Keratinocyte (primary cell): ENCODE data around the gene ATP8B1. TPM values are rescaled to one million over a fixed set of nuclear protein-coding genes. Genes with fewer than 3 reads are reported as not detected.

Experiments used
- DNase-seq: peaks from one replicate; pipeline ENCODE4 v3.0.0-alpha.2; 2011; ENCODE audit warnings: low read depth, missing footprints, low spot score
- FAIRE-seq: peaks from 2 replicates; lab custom pipeline; 2011; peaks lifted over from hg19 to GRCh38; lab: Jason Lieb, UNC
- H2AFZ ChIP-seq: 2 replicates; pipeline ENCODE4 v1.6.0; 2012; ENCODE audit warnings: low read length, control low read depth, inconsistent platforms; ENCODE audit not compliant: control insufficient read depth
- H3K27ac ChIP-seq: 2 replicates; pipeline ENCODE4 v1.5.1; 2011; ENCODE audit warnings: low read length; ENCODE audit not compliant: control insufficient read depth, insufficient read depth
- H3K27me3 ChIP-seq: 3 replicates; pipeline ENCODE4 v1.6.0; 2011; ENCODE audit warnings: low read length; ENCODE audit not compliant: control insufficient read depth, insufficient read depth; ENCODE audit errors: extremely low read depth
- H3K36me3 ChIP-seq, 2 experiments: 2 replicates in 1 of 2; 3 replicates in 1 of 2; pipeline ENCODE4 v1.5.1; 2011; ENCODE audit warnings: low read length in 2 of 2, mild to moderate bottlenecking in 1 of 2; ENCODE audit not compliant: control insufficient read depth in 2 of 2, insufficient read depth in 2 of 2; ENCODE audit errors: extremely low read depth in 1 of 2
- H3K4me1 ChIP-seq: 3 replicates; pipeline ENCODE4 v1.5.1; 2011; ENCODE audit warnings: low read length; ENCODE audit not compliant: control insufficient read depth, insufficient read depth; ENCODE audit errors: extremely low read depth
- H3K4me2 ChIP-seq: 3 replicates; pipeline ENCODE4 v1.6.0; 2011; ENCODE audit warnings: low read depth, low read length; ENCODE audit not compliant: control insufficient read depth, insufficient read depth; ENCODE audit errors: extremely low read depth
- H3K4me3 ChIP-seq, 3 experiments: fragments of 200-600 bp in 1 of 3; sonication (generic) in 1 of 3; 2 replicates in 2 of 3; 3 replicates in 1 of 3; pipeline ENCODE4 v1.5.1; 2011 to 2016; ENCODE audit warnings: low read length in 3 of 3, mild to moderate bottlenecking in 3 of 3, control low read depth in 2 of 3, inconsistent platforms in 1 of 3, low read depth in 1 of 3, mixed read lengths in 1 of 3, mixed run types in 1 of 3, moderate library complexity in 1 of 3; ENCODE audit not compliant: control insufficient read depth in 2 of 3, insufficient read depth in 2 of 3; ENCODE audit errors: extremely low read depth in 1 of 3
- H3K79me2 ChIP-seq: 2 replicates; pipeline ENCODE4 v1.6.0; 2012; ENCODE audit warnings: low read length; ENCODE audit not compliant: control insufficient read depth, insufficient read depth
- H3K9ac ChIP-seq: 3 replicates; pipeline ENCODE4 v1.6.0; 2011; ENCODE audit warnings: low read length; ENCODE audit not compliant: control insufficient read depth, insufficient read depth; ENCODE audit errors: extremely low read depth
- H3K9me1 ChIP-seq: 3 replicates; pipeline ENCODE4 v1.6.0; 2011; ENCODE audit warnings: low read length; ENCODE audit not compliant: control insufficient read depth, insufficient read depth; ENCODE audit errors: extremely low read depth
- H3K9me3 ChIP-seq: 2 replicates; pipeline ENCODE4 v1.5.1; 2012; ENCODE audit warnings: low read depth, low read length; ENCODE audit not compliant: control insufficient read depth
- H4K20me1 ChIP-seq: 3 replicates; pipeline ENCODE4 v1.6.0; 2011; ENCODE audit warnings: low read length; ENCODE audit not compliant: control insufficient read depth, insufficient read depth; ENCODE audit errors: extremely low read depth
- CTCF ChIP-seq, 3 experiments: IDR thresholded peaks in 1 of 3; conservative IDR thresholded peaks in 1 of 3; optimal IDR thresholded peaks in 1 of 3; 2 replicates in 2 of 3; 3 replicates in 1 of 3; pipeline versions ENCODE3 to v1.5.1; 2011; ENCODE audit warnings: low read length in 3 of 3, mild to moderate bottlenecking in 3 of 3, moderate library complexity in 2 of 3, control low read depth in 1 of 3, inconsistent platforms in 1 of 3; ENCODE audit not compliant: insufficient read depth in 2 of 3; ENCODE audit errors: extremely low read depth in 1 of 3
- EZH2 ChIP-seq: IDR thresholded peaks from one replicate; pipeline ENCODE4 v1.6.1; 2012; ENCODE audit warnings: inconsistent platforms, mild to moderate bottlenecking, low read length, moderate library complexity
- dilution Hi-C: fragments of 300-500 bp; cut with MboI; formaldehyde crosslinking; loops from one replicate; pipeline ENCODE4 v1.7.0; 2020; ENCODE audit warnings: low sequenced_read_pairs; ENCODE audit not compliant: extremely low pct_ligation_motif_present
- polyA plus RNA-seq, 5 experiments: library from polyadenylated mRNA; depleted of rRNA in 3 of 5; stranded (reverse) in 3 of 5; stranded (forward) in 1 of 5; unstranded in 1 of 5; fragments of >200 nt; gene quantifications; 1 replicate in 1 of 5; 2 replicates in 3 of 5; 3 replicates in 1 of 5; pipeline versions ENCODE4 v1.2.1 to v1.2.3, GENCODE V29; 2011 to 2012; ENCODE audit warnings: missing spikeins in 2 of 5, low read depth in 1 of 5, low replicate concordance in 1 of 5

The ATP8B1 gene
- polyA plus RNA-seq, 1 donor (not counting 4 experiments of a cell fraction or from before 2014, with no cell fraction given), result 20.4 TPM

DNA sequence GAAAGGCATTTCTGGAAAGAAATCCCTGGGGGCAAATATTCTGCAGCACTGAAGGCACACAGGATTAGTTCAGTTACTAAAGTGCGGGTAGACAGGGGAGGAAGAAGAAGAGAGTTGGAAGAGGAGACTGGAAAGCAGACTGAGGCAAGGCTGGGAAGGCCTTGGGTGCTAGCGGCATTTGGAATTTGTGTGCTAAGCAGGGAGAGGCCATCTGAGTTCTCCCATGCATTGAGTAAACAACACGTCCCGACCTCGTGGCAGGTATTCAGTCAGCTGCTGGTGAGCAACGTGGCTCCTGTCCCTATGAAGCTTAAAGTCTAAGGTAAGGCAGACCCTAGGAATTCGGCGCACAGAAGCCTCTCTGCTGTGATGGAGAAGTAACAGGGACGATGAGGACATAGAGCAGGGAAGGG, 30.7 kb downstream of the ATP8B1 start:
- H3K27ac ChIP-seq, result peak overlapping the region; percentile 93
- H4K20me1 ChIP-seq, result no peaks in the 10 kb centered on the region
- H3K9me3 ChIP-seq, result no peaks in the 10 kb centered on the region
- peaks cover 14% of the 10 kb centered on the region for H3K79me2 ChIP-seq
- peak overlapping the region; percentile 42 for H3K9ac ChIP-seq
- H3K4me3 ChIP-seq, result no peak overlapping the region
- H3K27me3 ChIP-seq, result no peaks in the 10 kb centered on the region
- peak overlapping the region; percentile 95 for H3K4me2 ChIP-seq
- peaks cover 34% of the 10 kb centered on the region for H3K4me1 ChIP-seq
- dilution Hi-C loops, result no loop called here
- H2AFZ ChIP-seq, result no peak overlapping the region
- H3K36me3 ChIP-seq, result no peaks in the 10 kb centered on the region
- H3K9me1 ChIP-seq, result no peaks in the 10 kb centered on the region
- FAIRE-seq, result peak; percentile 48
- no peak for DNase-seq
- TF ChIP-seq EZH2 (no peak), CTCF (optimal IDR thresholded peaks at IDR 0.05 in 1 of 3, IDR thresholded peaks at IDR 0.05 in 1 of 3, conservative IDR thresholded peaks at IDR 0.05 in 1 of 3; ENCODE audit: extremely low read depth in 1 of 3, insufficient read depth in 2 of 3, low read length in 3 of 3) (no peak)

GRCh38 chr18:57771626-57772025, 31.5 kb downstream of the ATP8B1 start:
- Histone ChIP-seq H3K9me1 (no peaks in the 10 kb centered on the region), H2AFZ (peak overlapping the region; percentile 32), H4K20me1 (no peaks in the 10 kb centered on the region), H3K27me3 (no peaks in the 10 kb centered on the region), H3K9me3 (no peaks in the 10 kb centered on the region), H3K4me2 (peak overlapping the region; percentile 95), H3K79me2 (peaks cover 14% of the 10 kb centered on the region), H3K36me3 (no peaks in the 10 kb centered on the region), H3K9ac (peak overlapping the region; percentile 59), H3K27ac (peak overlapping the region; percentile 93), H3K4me1 (peaks cover 30% of the 10 kb centered on the region), H3K4me3 (peak overlapping the region in 2 of 3 experiments; percentile 64 to 68)
- FAIRE-seq (no peak), DNase-seq (no peak)
- dilution Hi-C loops, result no loop called here
- TF ChIP-seq EZH2 (no peak), CTCF (optimal IDR thresholded peaks at IDR 0.05 in 1 of 3, IDR thresholded peaks at IDR 0.05 in 1 of 3, conservative IDR thresholded peaks at IDR 0.05 in 1 of 3; ENCODE audit: extremely low read depth in 1 of 3, insufficient read depth in 2 of 3, low read length in 3 of 3) (no peak)
